Muscle layer of duodenum (tissue), 2 donors: ENCODE measurements around the gene PARD6G.

Source experiments
- H3K27ac ChIP-seq: one replicate; pipeline ENCODE4 v1.7.0; 2013; ENCODE audit warnings: mild to moderate bottlenecking, low read length
- H3K27me3 ChIP-seq: one replicate; pipeline ENCODE4 v1.7.0; 2013; ENCODE audit warnings: low read depth, mild to moderate bottlenecking, control low read depth, low read length
- H3K36me3 ChIP-seq, 2 donors: one replicate each; pipeline ENCODE4 v1.7.0; 2013; ENCODE audit warnings: low read length in 2 of 2, control low read depth in 1 of 2, mild to moderate bottlenecking in 1 of 2; ENCODE audit not compliant: insufficient read depth in 2 of 2, control insufficient read depth in 1 of 2
- H3K4me1 ChIP-seq, 2 donors: one replicate each; pipeline ENCODE4 v1.7.0; 2013; ENCODE audit warnings: low read length in 2 of 2, mild to moderate bottlenecking in 2 of 2, control low read depth in 1 of 2, moderate library complexity in 1 of 2; ENCODE audit not compliant: insufficient read depth in 2 of 2, control insufficient read depth in 1 of 2
- H3K4me3 ChIP-seq, 2 donors: one replicate each; pipeline ENCODE4 v1.7.0; 2013; ENCODE audit warnings: low read length in 2 of 2, low read depth in 1 of 2, mild to moderate bottlenecking in 1 of 2
- H3K9me3 ChIP-seq, 2 donors: one replicate each; pipeline ENCODE4 v1.7.0; 2013; ENCODE audit warnings: low read length in 2 of 2, control low read depth in 1 of 2, mild to moderate bottlenecking in 1 of 2; ENCODE audit not compliant: control insufficient read depth in 1 of 2
- donor health status: healthy.

The PARD6G gene

GRCh38 chr18:80203249-80203648 lies 44.1 kb downstream of the PARD6G start:
- no peak overlapping the region for H3K4me3 ChIP-seq
- no peak overlapping the region for H3K27ac ChIP-seq
- no peaks in the 10 kb centered on the region for H3K36me3 ChIP-seq
- H3K4me1 ChIP-seq, result peaks cover 0 to 12% of the 10 kb centered on the region in 2 donors
- H3K9me3 ChIP-seq, result no peaks in the 10 kb centered on the region
- H3K27me3 ChIP-seq, result no peaks in the 10 kb centered on the region

GRCh38 chr18:80202264-80202998 lies 44.9 kb downstream of the PARD6G start:
- H3K27ac ChIP-seq, result no peak overlapping the region
- no peak overlapping the region for H3K4me3 ChIP-seq
- no peaks in the 10 kb centered on the region for H3K27me3 ChIP-seq
- no peaks in the 10 kb centered on the region for H3K36me3 ChIP-seq
- H3K9me3 ChIP-seq, result no peaks in the 10 kb centered on the region
- H3K4me1 ChIP-seq, result peaks cover 0 to 12% of the 10 kb centered on the region in 2 donors

- H3K27ac ChIP-seq, result no peak overlapping the region
These were observed 45.6 kb downstream of the PARD6G start for GRCh38 chr18:80201739-80202138.

GRCh38 chr18:80200932-80201672 lies 46.2 kb downstream of the PARD6G start:
- Histone ChIP-seq H3K9me3 (no peaks in the 10 kb centered on the region), H3K4me1 (peaks cover 0 to 12% of the 10 kb centered on the region in 2 donors), H3K36me3 (no peaks in the 10 kb centered on the region), H3K4me3 (no peak overlapping the region), H3K27me3 (no peaks in the 10 kb centered on the region), H3K27ac (no peak overlapping the region)

More at GRCh38 chr18:80201739-80202138, 45.6 kb downstream of the PARD6G start:
- Histone ChIP-seq H3K4me1 (peaks cover 0 to 12% of the 10 kb centered on the region in 2 donors), H3K27me3 (no peaks in the 10 kb centered on the region), H3K4me3 (no peak overlapping the region), H3K36me3 (no peaks in the 10 kb centered on the region), H3K9me3 (no peaks in the 10 kb centered on the region)

- H3K9me3 ChIP-seq, result no peaks in the 10 kb centered on the region
- H3K27me3 ChIP-seq, result no peaks in the 10 kb centered on the region
- H3K36me3 ChIP-seq, result no peaks in the 10 kb centered on the region
- no peak overlapping the region for H3K27ac ChIP-seq
- no peak overlapping the region for H3K4me3 ChIP-seq
- H3K4me1 ChIP-seq, result peaks cover 0 to 12% of the 10 kb centered on the region in 2 donors
These were observed 47.0 kb downstream of the PARD6G start for GRCh38 chr18:80200171-80200931.

GRCh38 chr18:80198994-80199748 lies 48.1 kb downstream of the PARD6G start:
- Histone ChIP-seq H3K27ac (no peak overlapping the region), H3K36me3 (no peaks in the 10 kb centered on the region), H3K4me3 (no peak overlapping the region), H3K4me1 (peaks cover 0 to 12% of the 10 kb centered on the region in 2 donors), H3K9me3 (no peaks in the 10 kb centered on the region), H3K27me3 (no peaks in the 10 kb centered on the region)

GRCh38 chr18:80198391-80198790 lies 48.9 kb downstream of the PARD6G start:
- no peak overlapping the region for H3K27ac ChIP-seq

GRCh38 chr18:80197528-80197927 lies 49.8 kb downstream of the PARD6G start:
- Histone ChIP-seq H3K4me3 (no peak overlapping the region), H3K27me3 (no peaks in the 10 kb centered on the region), H3K4me1 (peaks cover 0 to 12% of the 10 kb centered on the region in 2 donors), H3K36me3 (no peaks in the 10 kb centered on the region), H3K9me3 (no peaks in the 10 kb centered on the region), H3K27ac (no peak overlapping the region)

More at GRCh38 chr18:80198391-80198790, 48.9 kb downstream of the PARD6G start:
- Histone ChIP-seq H3K27me3 (no peaks in the 10 kb centered on the region), H3K36me3 (no peaks in the 10 kb centered on the region), H3K4me3 (no peak overlapping the region), H3K9me3 (no peaks in the 10 kb centered on the region), H3K4me1 (peaks cover 0 to 12% of the 10 kb centered on the region in 2 donors)

GRCh38 chr18:80196528-80197320 lies 50.6 kb downstream of the PARD6G start:
- no peak overlapping the region for H3K4me3 ChIP-seq
- H3K4me1 ChIP-seq, result peaks cover 0 to 8% of the 10 kb centered on the region in 2 donors
- H3K27ac ChIP-seq, result no peak overlapping the region
- H3K36me3 ChIP-seq, result no peaks in the 10 kb centered on the region
- H3K9me3 ChIP-seq, result no peaks in the 10 kb centered on the region
- no peaks in the 10 kb centered on the region for H3K27me3 ChIP-seq

- Histone ChIP-seq H3K4me1 (no peaks in the 10 kb centered on the region), H3K4me3 (no peak overlapping the region), H3K27me3 (no peaks in the 10 kb centered on the region), H3K9me3 (no peaks in the 10 kb centered on the region), H3K36me3 (no peaks in the 10 kb centered on the region), H3K27ac (no peak overlapping the region)
These were observed 52.3 kb downstream of the PARD6G start for GRCh38 chr18:80194874-80195570.
